ENCODE results near the gene LELP1.

DNA sequence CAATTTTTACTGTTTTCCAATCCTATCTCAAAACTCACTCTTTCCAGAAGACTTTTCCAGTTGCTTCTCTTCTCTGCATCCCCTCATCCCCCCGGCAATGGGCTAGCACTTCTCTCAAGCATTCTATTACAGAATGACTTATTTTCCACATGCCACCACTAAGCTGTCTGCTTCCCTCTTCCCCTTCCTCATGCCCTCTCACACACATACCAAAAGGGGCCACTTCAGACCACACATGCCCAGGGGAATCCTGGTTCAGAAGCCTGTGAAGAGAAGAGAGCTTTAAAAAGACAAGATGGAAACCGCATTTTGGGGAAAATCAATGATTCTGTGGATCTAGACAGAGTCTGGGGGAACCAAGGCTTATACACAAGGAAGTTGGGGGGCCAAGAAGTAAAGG is 47.9 kb downstream of the LELP1 start:
- TF ChIP-seq, protein P1, sequence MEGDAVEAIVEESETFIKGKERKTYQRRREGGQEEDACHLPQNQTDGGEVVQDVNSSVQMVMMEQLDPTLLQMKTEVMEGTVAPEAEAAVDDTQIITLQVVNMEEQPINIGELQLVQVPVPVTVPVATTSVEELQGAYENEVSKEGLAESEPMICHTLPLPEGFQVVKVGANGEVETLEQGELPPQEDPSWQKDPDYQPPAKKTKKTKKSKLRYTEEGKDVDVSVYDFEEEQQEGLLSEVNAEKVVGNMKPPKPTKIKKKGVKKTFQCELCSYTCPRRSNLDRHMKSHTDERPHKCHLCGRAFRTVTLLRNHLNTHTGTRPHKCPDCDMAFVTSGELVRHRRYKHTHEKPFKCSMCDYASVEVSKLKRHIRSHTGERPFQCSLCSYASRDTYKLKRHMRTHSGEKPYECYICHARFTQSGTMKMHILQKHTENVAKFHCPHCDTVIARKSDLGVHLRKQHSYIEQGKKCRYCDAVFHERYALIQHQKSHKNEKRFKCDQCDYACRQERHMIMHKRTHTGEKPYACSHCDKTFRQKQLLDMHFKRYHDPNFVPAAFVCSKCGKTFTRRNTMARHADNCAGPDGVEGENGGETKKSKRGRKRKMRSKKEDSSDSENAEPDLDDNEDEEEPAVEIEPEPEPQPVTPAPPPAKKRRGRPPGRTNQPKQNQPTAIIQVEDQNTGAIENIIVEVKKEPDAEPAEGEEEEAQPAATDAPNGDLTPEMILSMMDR (IDR thresholded peaks at IDR 0.05): no peak
- TF ChIP-seq POLR2AphosphoS5 (IDR thresholded peaks at IDR 0.05) (no peak), POLR2A (IDR thresholded peaks at IDR 0.05) (no peak), EP300 (IDR thresholded peaks at IDR 0.05) (no peak)
